Calu3 (cell line): ENCODE results near the gene KLKB1. TPM values are rescaled to one million over a fixed set of nuclear protein-coding genes. Genes with fewer than 3 reads are reported as not detected.

ENCODE experiments used
- BruUV-seq: library from RNA; stranded (reverse); fragments of 400-500 nt; replicated peaks from 2 replicates; lab custom pipeline; 2021; lab: Mats Ljungman, UMichigan
- CTCF ChIA-PET: fragments of 300-600 bp; sonication (Branson Sonifier 250); formaldehyde crosslinking; loops from one replicate; lab custom pipeline; 2022; ENCODE audit warnings: antibody characterized with exemption; lab: Charles Lee
- DNase-seq: peaks from one replicate; pipeline ENCODE4 v3.0.0; 2022
- H3K27ac Mint-ChIP-seq: one replicate; pipeline ENCODE4 v1.8.0; 2022; ENCODE audit warnings: mixed read lengths; ENCODE audit not compliant: unreplicated experiment
- H3K27me3 Mint-ChIP-seq: one replicate; pipeline ENCODE4 v1.8.0; 2022; ENCODE audit warnings: mixed read lengths; ENCODE audit not compliant: unreplicated experiment
- H3K36me3 Mint-ChIP-seq: one replicate; pipeline ENCODE4 v1.8.0; 2022; ENCODE audit warnings: mild to moderate bottlenecking, moderate library complexity, mixed read lengths; ENCODE audit not compliant: insufficient read depth, unreplicated experiment
- H3K4me1 Mint-ChIP-seq: one replicate; pipeline ENCODE4 v1.8.0; 2022; ENCODE audit warnings: mild to moderate bottlenecking, low read depth, mixed read lengths; ENCODE audit not compliant: unreplicated experiment
- H3K4me3 Mint-ChIP-seq: one replicate; pipeline ENCODE4 v1.8.0; 2022; ENCODE audit warnings: mild to moderate bottlenecking, low read depth, moderate library complexity, mixed read lengths; ENCODE audit not compliant: unreplicated experiment
- H3K9me3 Mint-ChIP-seq: one replicate; pipeline ENCODE4 v1.8.0; 2022; ENCODE audit warnings: low read depth, mixed read lengths; ENCODE audit not compliant: unreplicated experiment
- intact Hi-C: fragments of 100-400 bp; cut with micrococcal nuclease; formaldehyde crosslinking; loops from one replicate; pipeline ENCODE4 v1.10.0; 2022; ENCODE audit not compliant: unreplicated experiment
- total RNA-seq: library from RNA; stranded (reverse); gene quantifications from 2 replicates; pipeline ENCODE4 v1.2.3, GENCODE V29; 2022
- TF ChIP-seq, protein P1 (sequence below): fragments of 200-600 bp; IDR thresholded peaks from one replicate; pipeline ENCODE4 v1.8.0; 2022; ENCODE audit warnings: antibody characterized with exemption; ENCODE audit not compliant: unreplicated experiment

The KLKB1 gene
- total RNA-seq, 1 experiment from 2014 or later = 2.9 TPM

DNA sequence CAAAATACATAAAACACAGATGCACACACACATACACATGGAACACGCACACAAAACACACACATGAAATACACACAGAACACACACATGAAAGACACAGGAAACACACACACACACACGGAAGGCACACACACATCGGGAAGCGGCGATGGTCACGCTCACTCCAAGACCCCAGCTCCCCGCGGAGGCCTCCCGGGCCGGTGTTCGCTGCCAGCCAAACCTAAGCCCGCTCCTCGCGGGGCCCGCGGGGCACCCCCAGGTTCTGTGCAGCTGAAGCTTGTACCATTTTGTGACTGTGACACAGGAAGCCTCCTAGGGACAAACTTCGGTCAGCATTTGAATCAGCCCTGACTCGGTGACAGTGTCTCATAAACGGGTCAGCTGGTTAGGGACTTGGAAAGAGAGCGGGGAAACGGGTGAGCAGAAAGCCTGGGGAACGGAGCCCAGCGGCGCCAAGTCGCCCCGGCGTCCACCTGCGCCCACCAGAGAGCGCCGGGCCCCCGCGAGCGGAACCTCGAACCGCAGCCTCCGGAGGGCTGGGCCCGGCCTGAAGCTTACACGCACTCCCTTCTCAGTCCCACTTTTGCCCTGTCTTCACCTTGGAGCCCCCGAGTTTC, 70.8 kb downstream of the KLKB1 start:
- BruUV-seq = no TSS peak
- no peak overlapping the region for H3K27ac Mint-ChIP-seq

DNA sequence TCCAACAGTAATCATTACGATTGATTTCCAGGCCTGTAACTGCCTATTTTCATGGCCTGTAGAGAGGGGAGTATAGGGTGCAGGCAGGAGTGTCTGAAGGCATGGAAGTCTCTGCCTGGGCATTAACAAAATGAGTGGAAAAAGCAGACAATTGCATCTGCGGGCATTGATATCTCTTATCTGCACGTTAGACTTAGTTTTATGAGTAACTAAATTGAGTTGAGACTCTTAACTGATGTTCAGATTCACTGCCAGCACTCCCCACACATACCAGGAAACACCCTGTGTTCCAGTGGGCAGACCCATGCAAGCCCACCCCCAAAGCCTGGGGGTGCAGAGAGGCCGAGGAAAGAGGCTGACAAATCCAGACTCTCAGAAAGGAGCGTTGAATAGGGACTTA, 72.0 kb downstream of the KLKB1 start:
- no TSS peak for BruUV-seq
- intact Hi-C loops = loop anchor here (10.0 kb wide), 1 partner anchor 256 kb away; the partner anchor contains the start of gene MTNR1A
- Mint-ChIP-seq H3K4me3 (no peak overlapping the region), H3K9me3 (no peaks in the 10 kb centered on the region), H3K27ac (no peak overlapping the region), H3K36me3 (no peaks in the 10 kb centered on the region), H3K4me1 (no peaks in the 10 kb centered on the region), H3K27me3 (no peaks in the 10 kb centered on the region)
- no peak for DNase-seq
- TF ChIP-seq, protein P1, sequence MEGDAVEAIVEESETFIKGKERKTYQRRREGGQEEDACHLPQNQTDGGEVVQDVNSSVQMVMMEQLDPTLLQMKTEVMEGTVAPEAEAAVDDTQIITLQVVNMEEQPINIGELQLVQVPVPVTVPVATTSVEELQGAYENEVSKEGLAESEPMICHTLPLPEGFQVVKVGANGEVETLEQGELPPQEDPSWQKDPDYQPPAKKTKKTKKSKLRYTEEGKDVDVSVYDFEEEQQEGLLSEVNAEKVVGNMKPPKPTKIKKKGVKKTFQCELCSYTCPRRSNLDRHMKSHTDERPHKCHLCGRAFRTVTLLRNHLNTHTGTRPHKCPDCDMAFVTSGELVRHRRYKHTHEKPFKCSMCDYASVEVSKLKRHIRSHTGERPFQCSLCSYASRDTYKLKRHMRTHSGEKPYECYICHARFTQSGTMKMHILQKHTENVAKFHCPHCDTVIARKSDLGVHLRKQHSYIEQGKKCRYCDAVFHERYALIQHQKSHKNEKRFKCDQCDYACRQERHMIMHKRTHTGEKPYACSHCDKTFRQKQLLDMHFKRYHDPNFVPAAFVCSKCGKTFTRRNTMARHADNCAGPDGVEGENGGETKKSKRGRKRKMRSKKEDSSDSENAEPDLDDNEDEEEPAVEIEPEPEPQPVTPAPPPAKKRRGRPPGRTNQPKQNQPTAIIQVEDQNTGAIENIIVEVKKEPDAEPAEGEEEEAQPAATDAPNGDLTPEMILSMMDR = no peak
- CTCF ChIA-PET = no interaction called here

More for the DNA sequence above, 70.8 kb downstream of the KLKB1 start:
- CTCF ChIA-PET = no interaction called here
- H3K9me3 Mint-ChIP-seq = no peaks in the 10 kb centered on the region
- H3K36me3 Mint-ChIP-seq = no peaks in the 10 kb centered on the region
- TF ChIP-seq, protein P1 = no peak
- no peaks in the 10 kb centered on the region for H3K4me1 Mint-ChIP-seq
- H3K27me3 Mint-ChIP-seq = no peaks in the 10 kb centered on the region
- intact Hi-C loops = loop anchor here (10.0 kb wide), 1 partner anchor 257 kb away; the partner anchor contains the start of gene MTNR1A
- H3K4me3 Mint-ChIP-seq = no peak overlapping the region
- no peak for DNase-seq

DNA sequence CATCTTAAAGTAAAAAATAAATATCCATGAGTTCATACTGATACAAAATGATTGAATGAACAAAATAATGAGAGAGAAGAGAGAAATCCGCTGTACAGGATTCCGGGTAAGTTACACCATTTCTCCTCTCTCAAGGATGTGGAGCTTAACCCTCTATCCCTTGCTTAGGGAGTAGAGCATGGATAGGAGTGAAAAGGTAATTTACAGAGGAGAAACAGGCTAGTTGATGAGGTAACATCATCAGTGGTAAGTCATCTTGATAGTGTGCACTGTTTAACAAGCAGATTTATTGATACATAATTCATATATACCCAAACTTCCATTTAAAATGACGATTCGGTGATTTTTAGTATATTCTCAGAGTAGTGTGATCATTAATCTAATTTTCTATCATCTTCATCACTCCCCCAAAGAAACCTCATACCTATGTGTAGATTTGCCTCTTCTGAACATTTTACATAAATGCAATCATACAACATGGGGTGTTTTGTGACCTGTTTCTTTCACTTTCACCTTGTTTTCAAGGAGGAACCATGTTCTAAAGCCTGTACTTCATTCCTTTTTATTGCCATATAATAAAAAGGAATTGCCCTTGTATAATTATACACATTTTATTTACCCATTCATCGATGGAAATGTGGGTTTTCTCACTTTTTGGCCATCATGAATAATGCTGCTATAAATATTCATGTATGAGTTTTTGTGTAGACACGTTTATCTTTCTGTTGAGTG, 73.5 kb downstream of the KLKB1 start:
- intact Hi-C loops = no loop called here
- no peak for DNase-seq
- CTCF ChIA-PET = no interaction called here
- no peaks in the 10 kb centered on the region for H3K36me3 Mint-ChIP-seq
- BruUV-seq = no TSS peak
- no peak overlapping the region for H3K4me3 Mint-ChIP-seq
- no peak overlapping the region for H3K27ac Mint-ChIP-seq
- peaks cover 5% of the 10 kb centered on the region for H3K27me3 Mint-ChIP-seq
- no peaks in the 10 kb centered on the region for H3K4me1 Mint-ChIP-seq
- TF ChIP-seq, protein P1 = no peak
- no peaks in the 10 kb centered on the region for H3K9me3 Mint-ChIP-seq

DNA sequence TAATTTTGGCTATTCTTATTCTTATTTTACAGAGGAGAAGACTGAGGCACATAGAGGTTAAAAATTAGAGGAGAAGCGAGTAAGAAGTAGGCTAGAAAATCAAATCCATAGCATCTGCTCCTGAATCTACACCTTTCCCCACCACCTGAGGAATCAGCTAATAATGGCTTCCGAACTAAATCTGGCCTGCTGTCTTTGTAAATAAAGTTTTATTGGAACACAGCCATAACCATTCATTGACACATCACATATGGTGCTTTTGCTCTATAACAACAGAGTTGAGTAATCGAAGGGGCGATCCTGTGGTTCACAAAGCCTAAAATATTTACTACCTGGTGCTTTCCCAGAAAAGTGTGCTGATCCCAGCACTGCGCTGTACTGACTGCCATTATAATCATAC, 76.9 kb downstream of the KLKB1 start:
- H3K4me3 Mint-ChIP-seq = no peak overlapping the region
- CTCF ChIA-PET = no interaction called here
- TF ChIP-seq, protein P1 = no peak
- no peak for DNase-seq
- no peaks in the 10 kb centered on the region for H3K36me3 Mint-ChIP-seq
- intact Hi-C loops = no loop called here
- no peak overlapping the region for H3K27ac Mint-ChIP-seq
- peaks cover 30% of the 10 kb centered on the region for H3K27me3 Mint-ChIP-seq
- BruUV-seq = no TSS peak
- H3K4me1 Mint-ChIP-seq = no peaks in the 10 kb centered on the region
- H3K9me3 Mint-ChIP-seq = no peaks in the 10 kb centered on the region
